OCI-LY1 (cell line): ENCODE data around the gene BHLHE23.

ENCODE experiments used
- CTCF ChIP-seq: fragments of 200-600 bp; sonication (generic), shearing (Covaris generic); IDR thresholded peaks from 2 replicates; pipeline ENCODE4 v1.5.1; 2017; ENCODE audit warnings: mild to moderate bottlenecking, antibody characterized with exemption, low read length, moderate library complexity, mixed read lengths
- EZH2 ChIP-seq: fragments of 200-600 bp; sonication (generic), shearing (Covaris generic); IDR thresholded peaks from 2 replicates; pipeline ENCODE4 v1.8.0; 2017; ENCODE audit warnings: borderline replicate concordance, mixed run types, mild to moderate bottlenecking, antibody characterized with exemption, low read length, moderate library complexity, mixed read lengths

DNA sequence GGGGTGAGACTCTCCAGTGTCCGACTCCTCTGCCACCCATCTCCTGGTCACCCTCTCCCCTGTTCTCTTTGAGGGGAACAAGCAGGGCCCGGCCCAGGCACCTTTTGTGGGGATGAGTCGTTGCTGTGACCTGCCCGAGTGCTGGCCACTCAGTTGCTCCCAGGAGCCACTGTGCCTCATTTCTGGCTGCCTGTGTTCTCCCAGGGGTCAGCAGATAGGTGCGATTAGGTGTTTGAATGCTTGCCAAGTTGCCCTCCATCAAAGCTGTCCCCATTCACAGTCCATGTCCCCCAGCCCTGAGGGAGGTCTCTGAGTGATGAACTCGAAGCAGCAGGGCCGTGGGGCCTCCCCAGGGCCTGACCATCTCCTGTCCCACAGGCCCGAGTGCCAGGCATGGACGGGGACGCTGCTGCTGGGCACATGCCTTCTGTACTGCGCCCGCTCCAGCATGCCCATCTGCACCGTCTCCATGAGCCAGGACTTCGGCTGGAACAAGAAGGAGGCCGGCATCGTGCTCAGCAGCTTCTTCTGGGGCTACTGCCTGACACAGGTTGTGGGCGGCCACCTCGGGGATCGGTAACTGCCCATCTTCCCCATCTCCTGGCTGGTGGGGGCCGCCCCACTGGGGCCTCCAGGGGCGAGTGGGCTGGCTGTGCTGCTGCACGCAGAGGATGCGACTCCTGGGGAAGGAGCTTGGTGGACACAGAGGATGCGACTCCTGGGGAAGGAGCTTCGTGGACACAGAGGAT is 50.2 kb downstream of the BHLHE23 start:
- TF ChIP-seq CTCF, result no peak
- no peak for TF ChIP-seq EZH2
